ENCODE measurements around the gene OARD1. TPM values are rescaled to one million over a fixed set of nuclear protein-coding genes. Genes with fewer than 3 reads are reported as not detected.

OARD1 gene
- total and polyA plus RNA-seq, 4 donors: 22.2 to 27.0 (median 24.3) TPM

- ATAC-seq (ENCODE audit: insufficient read depth, low FRiP score): no peak
- H3K4me1 ChIP-seq (ENCODE audit: control insufficient read depth in 5 of 5, insufficient read depth in 5 of 5, low read length in 5 of 5): peaks cover 0 to 4% (median 0%) of the 10 kb centered on the region in 5 donors
- TF ChIP-seq, protein P1, sequence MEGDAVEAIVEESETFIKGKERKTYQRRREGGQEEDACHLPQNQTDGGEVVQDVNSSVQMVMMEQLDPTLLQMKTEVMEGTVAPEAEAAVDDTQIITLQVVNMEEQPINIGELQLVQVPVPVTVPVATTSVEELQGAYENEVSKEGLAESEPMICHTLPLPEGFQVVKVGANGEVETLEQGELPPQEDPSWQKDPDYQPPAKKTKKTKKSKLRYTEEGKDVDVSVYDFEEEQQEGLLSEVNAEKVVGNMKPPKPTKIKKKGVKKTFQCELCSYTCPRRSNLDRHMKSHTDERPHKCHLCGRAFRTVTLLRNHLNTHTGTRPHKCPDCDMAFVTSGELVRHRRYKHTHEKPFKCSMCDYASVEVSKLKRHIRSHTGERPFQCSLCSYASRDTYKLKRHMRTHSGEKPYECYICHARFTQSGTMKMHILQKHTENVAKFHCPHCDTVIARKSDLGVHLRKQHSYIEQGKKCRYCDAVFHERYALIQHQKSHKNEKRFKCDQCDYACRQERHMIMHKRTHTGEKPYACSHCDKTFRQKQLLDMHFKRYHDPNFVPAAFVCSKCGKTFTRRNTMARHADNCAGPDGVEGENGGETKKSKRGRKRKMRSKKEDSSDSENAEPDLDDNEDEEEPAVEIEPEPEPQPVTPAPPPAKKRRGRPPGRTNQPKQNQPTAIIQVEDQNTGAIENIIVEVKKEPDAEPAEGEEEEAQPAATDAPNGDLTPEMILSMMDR (IDR thresholded peaks at IDR 0.05; ENCODE audit: control extremely low read depth, extremely low read depth): no peak
- no peak overlapping the region for H3K27ac ChIP-seq (ENCODE audit: low read depth in 1 of 2, low read length in 1 of 2)
- no peak overlapping the region for H3K9ac ChIP-seq (ENCODE audit: insufficient read depth in 1 of 2, low read length in 2 of 2)
- H3K4me3 ChIP-seq: no peak overlapping the region
- no peaks in the 10 kb centered on the region for H3K9me3 ChIP-seq (ENCODE audit: control insufficient read depth in 4 of 4, insufficient read depth in 3 of 4, low read length in 3 of 4)
- WGBS, 2 donors: 92 to 98% methylated on average over 1 of the region's 1 CpG
- H3K27me3 ChIP-seq (ENCODE audit: control insufficient read depth in 3 of 3, insufficient read depth in 3 of 3, low read length in 2 of 3): no peaks in the 10 kb centered on the region
- H3K36me3 ChIP-seq (ENCODE audit: control insufficient read depth in 4 of 4, insufficient read depth in 4 of 4, low read length in 4 of 4): no peaks in the 10 kb centered on the region
- no peak for DNase-seq
Observed at GRCh38 chr6:41046084-41046483, 26.1 kb downstream of the OARD1 start.

DNA sequence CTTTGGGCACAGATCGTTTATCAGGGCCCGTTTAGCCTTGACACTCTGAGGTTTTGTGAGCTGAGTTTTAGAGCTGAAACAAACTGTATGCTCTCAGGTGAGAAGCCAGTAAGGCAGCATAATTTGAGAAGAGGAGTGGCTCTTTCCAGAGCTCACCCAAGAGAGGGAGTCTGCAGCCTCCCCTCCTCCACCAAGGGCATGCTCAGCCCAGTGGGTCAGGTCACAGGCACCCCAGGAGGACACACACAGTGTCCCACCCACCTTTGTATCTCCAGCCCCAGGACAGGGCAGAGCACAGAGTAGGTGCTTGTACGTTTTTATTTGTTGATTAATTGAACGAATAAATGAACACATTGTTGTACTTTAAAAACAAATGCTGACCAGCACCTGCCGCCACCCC is 26.5 kb downstream of the OARD1 start:
- H3K4me1 ChIP-seq (ENCODE audit: control insufficient read depth in 5 of 5, insufficient read depth in 5 of 5, low read length in 5 of 5): peaks cover 0 to 4% (median 0%) of the 10 kb centered on the region in 5 donors
- TF ChIP-seq, protein P1 (IDR thresholded peaks at IDR 0.05; ENCODE audit: control extremely low read depth, extremely low read depth): no peak

DNA sequence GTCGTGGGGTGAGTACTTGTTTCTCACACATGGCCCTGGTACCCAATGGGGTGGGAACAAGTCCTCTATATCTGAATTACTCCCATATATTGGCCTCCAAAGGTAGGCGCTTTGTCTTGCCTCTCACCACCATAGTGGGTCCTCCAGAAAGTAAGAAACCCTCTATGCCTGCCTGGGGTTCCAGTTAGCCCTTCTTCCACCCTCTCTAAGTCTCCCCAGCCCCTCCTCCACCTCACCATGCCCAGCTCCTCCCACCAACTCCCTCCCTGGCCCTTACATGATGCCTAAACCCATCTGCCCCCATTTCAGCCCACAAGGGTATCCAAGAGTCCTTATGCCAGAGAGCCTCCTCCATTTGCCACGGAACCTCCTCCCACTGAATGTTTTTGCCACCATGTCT is 29.0 kb downstream of the OARD1 start:
- ATAC-seq (ENCODE audit: insufficient read depth, low FRiP score): no peak

More for the DNA sequence above, 26.5 kb downstream of the OARD1 start:
- Histone ChIP-seq H3K36me3 (ENCODE audit: control insufficient read depth in 4 of 4, insufficient read depth in 4 of 4, low read length in 4 of 4) (no peaks in the 10 kb centered on the region), H3K4me3 (no peak overlapping the region), H3K27me3 (ENCODE audit: control insufficient read depth in 3 of 3, insufficient read depth in 3 of 3, low read length in 2 of 3) (no peaks in the 10 kb centered on the region), H3K27ac (ENCODE audit: low read depth in 1 of 2, low read length in 1 of 2) (no peak overlapping the region), H3K9me3 (ENCODE audit: control insufficient read depth in 4 of 4, insufficient read depth in 3 of 4, low read length in 3 of 4) (no peaks in the 10 kb centered on the region), H3K9ac (ENCODE audit: insufficient read depth in 1 of 2, low read length in 2 of 2) (no peak overlapping the region)
- ATAC-seq (ENCODE audit: insufficient read depth, low FRiP score) (no peak), DNase-seq (no peak)
- 77 to 84% methylated on average over 5 of the region's 5 CpGs for WGBS, 2 donors

More for the DNA sequence above, 29.0 kb downstream of the OARD1 start:
- no peak overlapping the region for H3K9ac ChIP-seq (ENCODE audit: insufficient read depth in 1 of 2, low read length in 2 of 2)
- no peaks in the 10 kb centered on the region for H3K27me3 ChIP-seq (ENCODE audit: control insufficient read depth in 3 of 3, insufficient read depth in 3 of 3, low read length in 2 of 3)
- peaks cover 0 to 7% (median 0%) of the 10 kb centered on the region in 5 donors for H3K4me1 ChIP-seq (ENCODE audit: control insufficient read depth in 5 of 5, insufficient read depth in 5 of 5, low read length in 5 of 5)
- no peak overlapping the region for H3K4me3 ChIP-seq
- no peaks in the 10 kb centered on the region for H3K36me3 ChIP-seq (ENCODE audit: control insufficient read depth in 4 of 4, insufficient read depth in 4 of 4, low read length in 4 of 4)
- no peaks in the 10 kb centered on the region for H3K9me3 ChIP-seq (ENCODE audit: control insufficient read depth in 4 of 4, insufficient read depth in 3 of 4, low read length in 3 of 4)
- 94 to 97% methylated on average over 3 of the region's 3 CpGs for WGBS, 2 donors
- TF ChIP-seq, protein P1 (IDR thresholded peaks at IDR 0.05; ENCODE audit: control extremely low read depth, extremely low read depth): no peak
- no peak for DNase-seq
- no peak overlapping the region for H3K27ac ChIP-seq (ENCODE audit: low read depth in 1 of 2, low read length in 1 of 2)
